Activated CD8-positive, alpha-beta T cell treated with anti-CD3 and anti-CD28 coated beads for 36 hours (primary cell): ENCODE results near the gene HTRA3. TPM values are rescaled to one million over a fixed set of nuclear protein-coding genes. Genes with fewer than 3 reads are reported as not detected.

Experiments
- ATAC-seq: fragments of 200-7000 bp; cut with Tn5 transposase; one replicate; pipeline ENCODE4 v1.10.0; 2021; ENCODE audit warnings: mild to moderate bottlenecking, moderate library complexity
- CTCF ChIA-PET: fragments of 350-600 bp; sonication (Branson Sonifier 250); formaldehyde crosslinking; loops from one replicate; lab custom pipeline; 2021; ENCODE audit warnings: antibody characterized with exemption; lab: Charles Lee
- POLR2A ChIA-PET: fragments of 350-600 bp; sonication (Branson Sonifier 250); formaldehyde crosslinking; loops from one replicate; lab custom pipeline; 2021; ENCODE audit warnings: antibody characterized with exemption; lab: Charles Lee
- DNase-seq: peaks from one replicate; pipeline ENCODE4 v3.0.0-alpha.2; 2020
- H3K27ac Mint-ChIP-seq: one replicate; pipeline ENCODE4 v1.8.0; 2021; ENCODE audit warnings: mild to moderate bottlenecking, mixed read lengths
- H3K27me3 Mint-ChIP-seq: one replicate; pipeline ENCODE4 v1.8.0; 2021; ENCODE audit warnings: mixed read lengths
- H3K36me3 Mint-ChIP-seq: one replicate; pipeline ENCODE4 v1.8.0; 2021; ENCODE audit warnings: low read depth, mixed read lengths
- H3K4me1 Mint-ChIP-seq: one replicate; pipeline ENCODE4 v1.8.0; 2021; ENCODE audit warnings: low read depth, mixed read lengths
- H3K4me3 Mint-ChIP-seq: one replicate; pipeline ENCODE4 v1.8.0; 2021; ENCODE audit warnings: mild to moderate bottlenecking, moderate library complexity, mixed read lengths
- H3K9me3 Mint-ChIP-seq: one replicate; pipeline ENCODE4 v1.8.0; 2021; ENCODE audit warnings: mixed read lengths
- intact Hi-C: fragments of 100-400 bp; cut with micrococcal nuclease; formaldehyde crosslinking; loops from one replicate; pipeline ENCODE4 v1.10.0; 2022
- total RNA-seq, 2 experiments: library from RNA; stranded (reverse); gene quantifications; one replicate each; pipeline ENCODE4 v1.2.3, GENCODE V29; 2021
- TF ChIP-seq, protein P1 (sequence below): fragments of 200-600 bp; IDR thresholded peaks from one replicate; pipeline ENCODE4 v1.8.0; 2022; ENCODE audit warnings: antibody characterized with exemption, mild to moderate bottlenecking

The HTRA3 gene
- total RNA-seq, 2 experiments from 2014 or later, result 0.11 TPM; not detected in 1

DNA sequence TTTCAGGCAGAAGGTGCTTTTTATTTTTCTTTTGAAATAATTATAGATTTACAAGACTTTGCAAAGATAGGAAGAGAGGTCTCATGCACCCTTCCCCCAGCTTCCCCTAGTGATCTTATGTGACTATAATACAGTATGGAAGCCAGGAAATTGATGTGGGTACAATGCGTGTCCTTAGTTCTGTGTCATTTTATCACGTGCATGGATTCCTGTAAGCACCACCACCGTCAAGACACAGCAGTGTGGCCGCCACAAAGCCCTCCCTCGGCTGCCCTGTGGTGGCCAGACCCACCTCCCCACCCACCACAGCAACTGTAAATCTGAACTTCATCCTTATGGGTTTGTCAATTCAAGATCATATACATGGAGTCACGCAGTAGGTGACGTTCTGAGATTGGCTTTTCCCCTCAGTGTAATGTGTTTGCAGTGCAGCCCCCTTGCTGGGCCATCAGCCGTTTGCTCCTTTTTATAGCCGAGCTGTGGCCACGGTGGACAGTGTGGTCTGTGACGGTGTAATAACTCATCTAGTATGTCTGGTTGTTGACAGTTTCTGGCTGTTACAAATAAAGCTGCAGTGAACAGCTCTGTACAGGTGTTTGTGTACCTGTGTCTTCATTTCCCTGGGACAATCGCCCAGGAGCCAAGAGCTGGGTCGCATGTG, 10.9 kb upstream of the HTRA3 start:
- TF ChIP-seq, protein P1, sequence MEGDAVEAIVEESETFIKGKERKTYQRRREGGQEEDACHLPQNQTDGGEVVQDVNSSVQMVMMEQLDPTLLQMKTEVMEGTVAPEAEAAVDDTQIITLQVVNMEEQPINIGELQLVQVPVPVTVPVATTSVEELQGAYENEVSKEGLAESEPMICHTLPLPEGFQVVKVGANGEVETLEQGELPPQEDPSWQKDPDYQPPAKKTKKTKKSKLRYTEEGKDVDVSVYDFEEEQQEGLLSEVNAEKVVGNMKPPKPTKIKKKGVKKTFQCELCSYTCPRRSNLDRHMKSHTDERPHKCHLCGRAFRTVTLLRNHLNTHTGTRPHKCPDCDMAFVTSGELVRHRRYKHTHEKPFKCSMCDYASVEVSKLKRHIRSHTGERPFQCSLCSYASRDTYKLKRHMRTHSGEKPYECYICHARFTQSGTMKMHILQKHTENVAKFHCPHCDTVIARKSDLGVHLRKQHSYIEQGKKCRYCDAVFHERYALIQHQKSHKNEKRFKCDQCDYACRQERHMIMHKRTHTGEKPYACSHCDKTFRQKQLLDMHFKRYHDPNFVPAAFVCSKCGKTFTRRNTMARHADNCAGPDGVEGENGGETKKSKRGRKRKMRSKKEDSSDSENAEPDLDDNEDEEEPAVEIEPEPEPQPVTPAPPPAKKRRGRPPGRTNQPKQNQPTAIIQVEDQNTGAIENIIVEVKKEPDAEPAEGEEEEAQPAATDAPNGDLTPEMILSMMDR, result no peak
- Mint-ChIP-seq H3K27ac (no peak overlapping the region), H3K4me3 (no peak overlapping the region), H3K9me3 (no peaks in the 10 kb centered on the region), H3K27me3 (no peaks in the 10 kb centered on the region), H3K36me3 (no peaks in the 10 kb centered on the region), H3K4me1 (no peaks in the 10 kb centered on the region)
- ATAC-seq (no peak), DNase-seq (no peak)
- POLR2A ChIA-PET, result no interaction called here
- intact Hi-C loops, result no loop called here
- CTCF ChIA-PET, result no interaction called here

DNA sequence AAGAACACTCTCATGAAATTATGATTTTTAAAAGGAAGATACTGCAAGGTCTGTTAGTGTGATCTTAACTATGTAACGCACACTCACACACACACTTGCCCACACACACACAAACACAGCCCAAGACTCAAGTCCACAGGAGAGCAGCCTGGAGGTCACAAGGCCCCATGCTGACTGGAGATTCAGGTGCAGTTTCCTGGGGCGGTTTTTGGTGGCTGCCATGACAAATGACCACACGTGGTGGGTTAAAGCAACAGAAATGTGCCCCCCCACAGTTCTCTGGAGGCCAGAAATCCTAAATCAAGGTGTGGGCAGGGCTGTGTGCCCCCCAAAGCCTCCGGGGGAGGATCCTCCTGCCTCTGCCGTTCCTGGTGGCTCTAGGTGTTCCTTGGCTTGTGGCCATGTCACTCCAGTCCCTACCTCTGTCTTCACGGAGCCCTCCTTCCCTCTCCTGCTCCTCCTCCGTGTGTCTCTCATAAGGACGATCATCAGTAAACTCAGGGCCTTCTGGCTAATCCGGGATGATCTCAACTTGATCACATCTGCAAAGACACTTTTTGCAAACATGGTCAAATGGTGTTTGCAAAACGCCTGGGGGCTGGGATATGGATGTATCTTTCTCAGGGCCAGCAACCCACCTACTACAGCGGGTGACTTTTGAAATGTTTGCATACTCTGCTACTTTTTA, 9.7 kb upstream of the HTRA3 start:
- no peaks in the 10 kb centered on the region for H3K27me3 Mint-ChIP-seq
- no peak overlapping the region for H3K4me3 Mint-ChIP-seq
- no peaks in the 10 kb centered on the region for H3K36me3 Mint-ChIP-seq
- no peak overlapping the region for H3K27ac Mint-ChIP-seq
- no peak for DNase-seq
- intact Hi-C loops, result no loop called here
- ChIA-PET POLR2A (no interaction called here), CTCF (no interaction called here)
- ATAC-seq, result no peak
- no peaks in the 10 kb centered on the region for H3K9me3 Mint-ChIP-seq
- H3K4me1 Mint-ChIP-seq, result no peaks in the 10 kb centered on the region
- TF ChIP-seq, protein P1, result no peak

DNA sequence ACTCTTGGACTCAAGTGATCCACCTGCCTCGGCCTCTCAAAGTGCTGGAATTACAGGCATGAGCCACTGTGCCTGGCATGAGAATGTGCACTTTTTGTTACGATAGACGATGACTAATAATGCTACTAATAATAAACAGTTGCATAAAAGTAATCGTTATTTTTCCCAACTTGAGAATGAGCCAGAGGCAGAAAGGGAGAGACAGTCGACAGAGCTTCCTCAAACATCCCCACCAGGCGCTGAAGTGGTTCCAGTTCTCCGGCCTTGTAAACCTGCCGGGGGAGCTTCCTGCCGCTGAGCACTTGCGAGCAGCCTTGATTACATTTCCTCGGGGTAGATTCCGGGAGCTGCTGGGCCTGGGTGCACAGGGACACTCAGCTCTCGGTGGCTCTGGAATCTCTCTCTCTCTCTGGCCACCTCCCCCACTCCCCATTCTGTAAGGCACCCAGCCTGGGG, 8.9 kb upstream of the HTRA3 start:
- POLR2A ChIA-PET, result no interaction called here
- CTCF ChIA-PET, result interaction anchor here (1.0 kb wide), 1 partner anchor 19 kb away, joined by 3 read pairs; no protein-coding TSS in a partner anchor
- no peak overlapping the region for H3K27ac Mint-ChIP-seq
- intact Hi-C loops, result no loop called here
- TF ChIP-seq, protein P1, result no peak
- H3K9me3 Mint-ChIP-seq, result no peaks in the 10 kb centered on the region
- DNase-seq (no peak), ATAC-seq (no peak)
- H3K36me3 Mint-ChIP-seq, result no peaks in the 10 kb centered on the region
- no peaks in the 10 kb centered on the region for H3K27me3 Mint-ChIP-seq
- no peak overlapping the region for H3K4me3 Mint-ChIP-seq
- no peaks in the 10 kb centered on the region for H3K4me1 Mint-ChIP-seq

DNA sequence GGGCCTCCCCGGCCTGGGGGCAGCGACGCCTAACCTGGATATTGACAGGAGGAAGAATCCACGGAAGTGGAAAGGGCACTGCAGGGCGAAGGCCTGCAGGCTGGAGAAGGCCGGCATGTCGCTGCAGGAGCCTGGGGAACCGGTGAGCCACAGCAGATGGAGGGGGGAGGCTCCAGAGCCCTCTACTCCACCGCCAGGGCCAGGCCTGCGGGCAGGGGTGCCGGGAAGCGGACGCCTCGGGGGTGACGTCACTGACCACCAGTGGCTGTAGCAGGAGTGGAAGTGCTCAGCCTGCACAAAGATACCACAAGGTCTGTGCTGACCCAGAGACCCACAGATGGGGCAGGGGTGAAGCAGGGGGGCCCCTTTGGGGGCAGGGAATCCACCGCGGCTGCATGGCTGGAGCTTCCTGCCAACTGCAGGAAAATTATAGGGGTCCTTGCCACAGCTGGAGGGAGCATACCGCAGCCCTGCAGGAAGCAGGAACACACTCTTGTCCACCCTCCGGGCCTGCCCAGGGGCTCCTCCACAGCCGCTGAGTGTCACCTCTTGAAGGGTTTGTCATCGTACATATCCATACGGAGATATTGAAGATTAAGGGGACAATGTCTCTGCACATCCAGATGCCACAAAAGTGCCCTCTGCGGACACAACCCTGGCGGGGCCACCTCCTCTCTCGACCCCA, 7.6 kb upstream of the HTRA3 start:
- H3K27me3 Mint-ChIP-seq, result no peaks in the 10 kb centered on the region
- H3K4me3 Mint-ChIP-seq, result no peak overlapping the region
- DNase-seq (no peak), ATAC-seq (no peak)
- intact Hi-C loops, result no loop called here
- TF ChIP-seq, protein P1, result no peak
- H3K9me3 Mint-ChIP-seq, result no peaks in the 10 kb centered on the region
- no peaks in the 10 kb centered on the region for H3K36me3 Mint-ChIP-seq
- no peak overlapping the region for H3K27ac Mint-ChIP-seq
- CTCF ChIA-PET, result interaction anchor here (1.3 kb wide), 1 partner anchor 29 kb away, joined by 3 read pairs; no protein-coding TSS in a partner anchor
- no peaks in the 10 kb centered on the region for H3K4me1 Mint-ChIP-seq
- POLR2A ChIA-PET, result interaction anchor here (0.9 kb wide), 1 partner anchor 61 kb away, joined by 4 read pairs; no protein-coding TSS in a partner anchor
